ENCODE data around the gene SLC2A8.

Gene SLC2A8

DNA sequence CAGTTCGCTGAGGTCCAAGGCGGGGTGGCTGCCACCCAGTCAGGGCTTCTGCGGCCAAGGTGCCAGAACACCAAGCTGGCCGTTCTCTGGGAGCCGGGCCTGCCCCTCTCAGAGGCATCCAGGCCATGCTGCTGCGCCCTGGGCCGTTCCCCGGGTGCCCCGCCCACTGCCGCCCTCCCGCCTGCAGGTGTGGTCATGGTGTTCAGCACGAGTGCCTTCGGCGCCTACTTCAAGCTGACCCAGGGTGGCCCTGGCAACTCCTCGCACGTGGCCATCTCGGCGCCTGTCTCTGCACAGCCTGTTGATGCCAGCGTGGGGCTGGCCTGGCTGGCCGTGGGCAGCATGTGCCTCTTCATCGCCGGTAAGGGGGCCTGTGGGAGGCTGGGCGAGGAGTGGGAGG lies 7.7 kb downstream of the SLC2A8 start:
- no peak for DNase-seq

DNA sequence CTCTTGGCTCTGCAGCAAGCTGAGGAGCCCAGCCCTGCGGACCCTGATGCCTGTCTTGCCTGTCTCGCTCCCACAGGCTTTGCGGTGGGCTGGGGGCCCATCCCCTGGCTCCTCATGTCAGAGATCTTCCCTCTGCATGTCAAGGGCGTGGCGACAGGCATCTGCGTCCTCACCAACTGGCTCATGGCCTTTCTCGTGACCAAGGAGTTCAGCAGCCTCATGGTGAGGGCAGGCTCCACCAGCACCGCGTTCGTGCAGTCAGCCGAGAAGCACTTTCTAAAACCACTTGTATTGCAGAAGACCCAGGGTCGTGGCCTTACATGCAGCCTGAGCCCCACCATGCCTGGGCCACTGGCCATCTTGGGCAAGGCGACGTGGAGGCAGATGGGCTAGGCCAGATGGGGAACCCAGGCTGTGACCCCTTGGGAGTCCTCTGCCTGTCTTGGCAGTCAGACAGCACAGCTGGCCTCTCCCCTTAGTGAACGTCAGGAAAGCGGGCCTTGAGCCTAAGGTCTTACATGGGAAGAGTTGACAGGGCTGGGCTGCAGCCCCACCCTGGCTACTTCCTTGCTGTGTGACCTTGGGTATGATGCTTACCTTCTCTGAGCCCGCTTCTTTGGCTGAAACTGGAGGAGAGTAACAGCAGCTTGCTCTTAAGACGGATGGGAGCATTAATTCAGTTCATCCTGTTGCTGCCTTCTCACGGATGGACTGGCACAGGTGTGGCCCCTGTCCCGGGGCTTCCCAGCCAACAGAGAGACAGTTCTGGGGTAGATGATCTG lies 8.6 kb downstream of the SLC2A8 start:
- no peak for DNase-seq

DNA sequence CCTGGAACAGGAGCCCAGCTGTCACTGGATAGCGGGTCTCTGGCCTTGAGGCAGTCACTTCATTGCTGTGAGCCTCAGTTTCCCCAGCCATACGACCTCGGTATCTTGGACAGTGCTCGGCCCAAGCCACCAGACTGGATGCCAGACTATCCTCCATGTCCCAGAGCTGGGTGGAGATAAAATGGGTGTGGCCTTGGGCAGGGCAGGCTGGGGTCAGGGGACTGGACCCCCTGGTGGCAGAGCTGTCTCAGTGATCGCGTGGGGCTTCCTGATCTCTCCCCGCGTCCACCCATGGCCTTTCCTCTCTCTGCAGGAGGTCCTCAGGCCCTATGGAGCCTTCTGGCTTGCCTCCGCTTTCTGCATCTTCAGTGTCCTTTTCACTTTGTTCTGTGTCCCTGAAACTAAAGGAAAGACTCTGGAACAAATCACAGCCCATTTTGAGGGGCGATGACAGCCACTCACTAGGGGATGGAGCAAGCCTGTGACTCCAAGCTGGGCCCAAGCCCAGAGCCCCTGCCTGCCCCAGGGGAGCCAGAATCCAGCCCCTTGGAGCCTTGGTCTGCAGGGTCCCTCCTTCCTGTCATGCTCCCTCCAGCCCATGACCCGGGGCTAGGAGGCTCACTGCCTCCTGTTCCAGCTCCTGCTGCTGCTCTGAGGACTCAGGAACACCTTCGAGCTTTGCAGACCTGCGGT lies 10.0 kb downstream of the SLC2A8 start:
- DNase-seq = no peak

DNA sequence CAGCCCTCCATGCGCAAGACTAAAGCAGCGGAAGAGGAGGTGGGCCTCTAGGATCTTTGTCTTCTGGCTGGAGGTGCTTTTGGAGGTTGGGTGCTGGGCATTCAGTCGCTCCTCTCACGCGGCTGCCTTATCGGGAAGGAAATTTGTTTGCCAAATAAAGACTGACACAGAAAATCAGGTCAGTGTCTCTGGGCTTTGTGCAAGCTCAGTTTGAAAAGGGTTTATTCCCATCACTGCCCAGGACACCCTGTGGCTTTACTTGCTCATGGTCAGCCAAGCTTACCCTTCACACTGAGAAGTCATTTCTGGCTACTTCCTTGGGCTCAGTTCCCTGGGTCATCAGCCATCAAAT lies 10.5 kb downstream of the SLC2A8 start:
- no peak for DNase-seq

DNA sequence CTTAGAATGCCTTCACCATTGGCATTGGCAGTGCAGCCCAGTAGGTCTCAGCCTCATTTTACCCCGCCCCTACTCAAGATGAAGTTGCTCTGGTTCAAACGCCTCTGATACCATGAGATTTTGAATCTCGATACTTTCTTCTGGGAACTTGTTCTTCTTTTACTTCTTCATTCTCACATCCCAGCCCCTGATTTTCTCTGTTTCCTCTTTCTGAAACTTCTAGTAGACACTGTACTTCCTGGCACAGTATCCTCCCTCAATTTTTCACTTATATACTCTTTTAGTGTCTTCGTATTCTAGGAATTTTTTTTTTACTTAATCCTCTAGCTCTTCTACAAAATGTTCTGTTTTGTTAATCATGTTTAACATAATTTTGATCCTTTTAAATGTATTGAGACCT lies 14.2 kb downstream of the SLC2A8 start:
- no peak for DNase-seq

DNA sequence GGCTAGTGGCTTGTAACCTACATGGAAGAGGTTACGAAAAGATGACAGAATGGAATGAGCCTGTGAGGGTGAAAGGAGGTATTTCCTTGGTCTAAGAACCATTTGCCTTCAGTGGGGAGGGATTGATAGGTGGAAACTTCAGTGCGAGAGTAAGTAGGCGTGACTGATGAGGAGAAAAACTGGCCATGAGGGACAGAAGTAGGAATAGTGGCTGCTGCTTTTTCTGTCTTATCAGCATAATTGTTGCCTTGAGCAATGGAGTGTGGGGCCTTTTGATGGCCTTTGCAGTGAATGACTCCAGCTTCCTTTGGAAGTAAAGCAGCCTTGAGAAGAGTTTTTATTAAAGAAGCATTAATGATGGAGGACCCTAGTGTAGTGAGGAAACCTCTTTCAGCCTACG lies 18.2 kb downstream of the SLC2A8 start:
- no peak for DNase-seq

DNA sequence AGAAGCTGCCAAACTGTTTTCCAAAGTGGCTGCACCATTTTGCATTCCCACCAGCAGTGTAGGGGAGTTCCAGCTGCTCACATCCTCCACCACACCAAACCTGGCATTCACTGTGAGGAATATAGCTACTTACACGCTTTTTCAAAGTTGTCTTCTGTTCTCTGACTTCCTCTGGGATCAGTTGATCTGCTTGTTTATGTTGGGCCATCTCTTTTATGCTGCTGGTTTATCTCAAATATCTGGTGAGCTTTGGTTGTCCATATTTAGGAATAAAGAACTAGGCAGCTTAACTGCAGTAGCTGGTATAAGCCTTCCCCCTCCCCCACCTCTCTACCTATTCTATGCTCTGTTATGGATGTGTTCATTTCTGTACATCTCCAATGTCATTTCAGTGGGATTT lies 18.7 kb downstream of the SLC2A8 start:
- DNase-seq = no peak

DNA sequence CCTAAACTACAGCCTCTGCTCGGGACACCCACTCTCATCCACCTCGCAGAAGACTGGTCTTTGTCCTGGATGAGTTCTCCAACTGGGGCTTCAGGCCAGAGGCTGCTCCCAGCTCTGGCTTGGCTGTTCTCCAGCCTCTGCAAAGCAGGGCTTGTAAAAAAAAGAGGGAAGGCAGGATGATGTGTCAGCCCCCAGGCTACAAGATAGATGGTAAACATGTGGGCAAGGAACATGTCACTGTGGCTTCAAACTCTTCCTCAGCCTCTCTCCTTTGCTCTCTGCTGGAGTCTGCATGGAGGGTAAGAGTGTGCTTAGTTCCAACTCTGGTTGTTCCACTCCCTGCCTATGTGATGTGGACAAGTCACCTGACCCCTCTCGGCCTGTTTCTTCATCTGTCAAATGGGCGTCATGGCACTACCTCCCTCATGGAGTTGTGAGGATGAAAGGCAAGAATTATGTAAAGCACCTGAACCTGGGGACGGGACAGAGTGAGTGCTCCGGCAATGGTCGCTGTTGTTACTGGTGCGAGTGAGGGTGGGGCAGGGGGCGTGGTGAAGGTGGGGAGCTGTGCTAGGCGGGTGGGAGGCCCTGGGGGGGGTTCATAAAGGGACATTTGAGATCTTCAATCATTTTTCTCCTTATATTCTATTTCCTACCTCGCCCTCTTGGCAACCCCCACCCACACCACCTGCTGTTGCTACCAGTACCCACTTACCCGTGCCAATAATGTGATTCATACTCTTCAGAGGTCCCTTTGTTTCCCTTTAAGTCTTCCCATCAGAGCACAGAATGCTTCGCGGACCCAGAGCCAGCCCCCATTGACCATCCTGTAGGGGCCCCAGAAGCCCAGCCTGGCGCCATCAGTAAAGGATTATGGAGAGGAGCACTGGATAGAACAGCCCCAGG lies 20.4 kb downstream of the SLC2A8 start:
- DNase-seq = no peak

DNA sequence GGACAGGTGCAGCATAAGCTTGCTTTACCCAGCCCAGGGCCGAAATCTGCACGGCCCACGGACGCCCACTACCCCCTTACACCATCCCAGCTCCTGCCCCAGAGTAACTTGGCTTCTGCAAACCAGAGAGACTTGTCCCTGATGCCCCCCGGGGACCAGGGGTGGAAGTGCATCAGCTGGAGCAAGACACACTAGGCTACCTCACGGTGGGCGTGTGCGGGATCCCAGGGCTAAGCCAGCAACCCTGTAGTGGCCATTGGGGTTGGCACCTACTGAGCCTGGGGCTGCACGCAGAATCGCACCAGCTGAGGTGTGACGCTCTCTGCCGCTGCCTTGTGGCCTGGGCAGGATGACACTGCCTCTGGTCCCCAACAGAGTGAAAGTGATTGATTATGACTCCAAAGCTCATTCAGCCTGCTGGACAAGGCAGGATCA lies 21.1 kb downstream of the SLC2A8 start:
- DNase-seq = no peak

DNA sequence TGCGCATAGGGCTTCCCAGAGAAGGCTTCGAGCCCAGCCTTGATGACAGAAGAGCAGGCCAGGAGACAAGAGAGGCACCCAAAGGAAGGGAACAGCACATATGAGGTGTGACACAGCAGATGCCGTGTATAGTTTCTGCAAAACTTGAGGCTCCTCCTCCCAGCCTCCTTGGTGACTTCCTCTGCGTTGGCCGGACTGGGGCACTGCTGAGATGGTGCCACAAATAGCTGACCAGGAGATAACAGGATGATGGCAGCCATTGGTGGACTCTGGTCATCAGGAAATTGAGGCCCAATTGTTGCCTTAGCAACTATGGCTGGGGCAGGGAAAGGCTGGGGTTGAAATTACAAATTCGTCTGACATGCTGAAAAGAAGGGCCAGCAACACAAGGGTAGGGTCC lies 22.4 kb downstream of the SLC2A8 start:
- DNase-seq = no peak

DNA sequence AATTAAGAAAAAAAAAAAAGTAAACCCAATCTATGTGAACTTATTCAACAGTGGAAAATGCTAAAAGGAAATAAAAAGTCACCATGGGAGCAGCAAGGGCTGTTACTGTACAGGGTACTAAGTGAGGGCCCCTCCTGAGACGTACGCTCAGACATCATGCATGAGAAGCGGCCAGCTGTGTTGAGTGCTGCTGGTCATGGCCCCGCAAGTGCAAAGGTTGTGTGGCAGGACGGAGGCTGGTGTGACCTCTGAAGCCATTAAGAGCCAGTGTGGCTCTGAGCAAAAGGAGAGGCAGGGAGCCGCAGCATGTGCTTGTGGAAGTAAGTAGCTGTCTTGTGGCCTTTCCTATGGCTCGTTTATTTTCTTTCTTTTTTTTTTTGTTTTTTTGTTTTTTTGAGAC lies 24.1 kb downstream of the SLC2A8 start:
- no peak for DNase-seq

DNA sequence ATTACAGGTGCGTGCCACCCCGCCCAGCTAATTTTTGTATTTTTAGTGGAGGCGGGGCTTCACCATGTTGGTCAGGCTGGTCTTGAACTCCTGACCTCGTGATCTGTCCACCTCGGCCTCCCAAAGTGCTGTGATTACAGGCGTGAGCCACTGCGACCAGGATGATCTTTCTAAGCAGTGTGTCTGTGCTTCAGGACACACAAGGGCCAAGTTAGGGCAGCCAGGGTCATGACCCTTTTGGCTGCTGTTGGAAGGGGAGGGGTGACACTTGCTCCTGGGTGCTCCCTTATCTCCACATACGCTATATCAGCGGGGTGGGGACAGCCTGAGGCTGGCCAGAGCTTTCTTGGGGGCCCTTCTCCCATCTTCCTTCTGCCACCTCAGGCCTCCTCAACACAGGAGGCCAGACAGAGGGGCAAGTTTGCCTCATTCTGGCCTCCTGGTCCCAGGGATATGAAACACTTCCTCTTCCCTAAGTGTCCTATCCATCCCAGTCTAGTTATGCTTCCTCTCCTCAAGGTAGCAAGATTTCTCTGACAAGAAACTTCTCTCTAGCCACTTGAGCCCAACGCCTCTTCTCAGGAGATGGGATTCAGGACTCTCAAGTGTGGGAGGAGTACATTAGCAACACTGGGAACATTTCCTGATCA lies 25.3 kb downstream of the SLC2A8 start:
- DNase-seq = no peak

DNA sequence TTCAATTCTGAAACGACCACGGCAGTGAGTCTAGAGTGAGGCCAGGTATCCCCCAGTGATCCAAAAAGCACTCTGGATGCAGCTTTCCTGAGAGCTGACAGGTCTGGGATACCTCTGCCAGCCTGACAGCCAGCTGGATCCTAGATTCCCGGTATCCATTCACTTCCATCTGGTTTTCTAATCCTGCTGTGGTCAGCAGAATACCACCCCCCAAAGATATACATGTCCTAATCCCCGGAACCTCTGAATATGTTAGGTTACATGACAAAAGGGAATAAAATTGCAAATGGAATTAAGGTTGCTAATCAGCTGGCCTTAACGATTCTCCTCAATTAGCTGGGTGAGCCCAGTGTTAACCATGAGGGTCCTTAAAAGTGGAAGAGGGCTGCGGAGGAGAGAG lies 25.8 kb downstream of the SLC2A8 start:
- no peak for DNase-seq

DNA sequence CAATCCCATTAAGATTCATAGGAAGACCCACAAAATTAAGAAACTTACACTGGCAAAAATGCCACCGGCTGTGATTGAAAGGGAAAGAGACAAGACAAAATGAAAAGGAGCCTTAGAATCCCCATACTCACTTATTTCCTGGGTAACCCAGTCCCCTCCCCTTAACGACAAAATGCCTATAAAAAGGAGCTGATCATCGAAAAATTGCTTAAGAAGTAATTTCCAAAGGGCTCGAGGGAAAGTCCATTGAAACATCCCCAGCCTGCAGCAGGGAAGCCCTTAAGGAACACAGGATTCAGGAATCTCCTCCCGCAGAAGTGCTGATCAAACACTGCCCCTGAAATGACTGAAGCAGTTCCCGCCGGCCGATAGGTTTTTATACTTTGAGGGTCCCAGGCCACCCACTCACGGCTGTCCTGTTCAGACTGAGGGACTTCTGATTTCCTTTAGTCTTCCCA lies 26.5 kb downstream of the SLC2A8 start:
- DNase-seq = no peak

DNA sequence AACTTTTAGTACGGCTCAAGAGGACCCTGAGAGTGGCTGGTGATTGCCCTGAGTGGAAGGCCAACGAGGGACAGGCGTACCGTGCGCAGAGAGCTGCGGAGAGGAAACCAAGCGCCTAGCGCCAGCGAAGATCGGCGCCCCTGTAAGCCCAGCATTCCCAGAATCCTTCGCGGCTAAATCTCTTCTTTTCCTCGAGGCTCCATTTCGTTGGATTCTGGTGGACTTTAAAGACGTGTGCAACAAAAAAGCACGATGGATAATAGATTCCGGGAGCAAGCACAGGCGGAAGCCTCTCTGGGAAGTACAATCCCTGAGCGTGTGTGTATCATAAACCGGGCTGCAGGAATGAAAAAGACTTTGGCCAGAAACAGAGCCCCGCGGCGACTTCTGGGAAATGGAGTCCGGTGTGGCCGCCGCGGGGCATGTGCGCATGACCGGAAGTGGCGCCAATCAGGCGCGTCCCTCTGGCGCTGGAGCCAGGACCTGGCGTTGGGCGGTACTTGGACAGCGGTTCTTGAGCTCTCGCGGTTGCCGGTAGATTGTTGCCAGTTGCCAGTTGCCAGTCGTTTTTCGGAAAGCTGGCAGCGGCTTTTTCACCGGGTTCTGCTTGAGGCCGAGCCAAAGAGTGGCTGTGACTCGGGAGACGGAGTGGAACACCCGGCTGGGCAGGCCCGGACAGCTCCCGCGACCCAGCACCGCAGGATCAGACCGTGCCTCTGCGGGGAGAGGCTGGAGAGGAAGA lies 27.1 kb downstream of the SLC2A8 start, which contains the start of gene ZNF79:
Gene ZNF79, plus strand, starts transcription at position 449 of the 742 bp plus-strand sequence. CDS start 406 bp downstream, outside the sequence.
- peak; percentile 91 for DNase-seq

DNA sequence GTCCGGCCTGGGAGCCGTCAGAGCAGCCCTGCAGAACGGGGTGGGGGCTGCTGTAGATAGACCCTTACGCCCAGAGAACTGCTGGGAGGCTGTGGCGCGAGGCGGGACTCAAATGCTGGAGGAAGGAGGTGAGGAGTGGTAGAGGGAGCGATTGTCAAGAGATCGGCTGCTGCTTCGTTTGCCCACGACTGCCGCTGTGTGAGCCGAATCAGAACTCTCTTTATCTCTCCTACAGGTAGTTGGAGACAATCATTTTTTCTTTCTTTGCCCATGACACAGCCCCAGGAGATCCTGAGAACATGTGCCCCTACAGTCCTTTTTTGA lies 27.7 kb downstream of the SLC2A8 start:
- no peak for DNase-seq

DNA sequence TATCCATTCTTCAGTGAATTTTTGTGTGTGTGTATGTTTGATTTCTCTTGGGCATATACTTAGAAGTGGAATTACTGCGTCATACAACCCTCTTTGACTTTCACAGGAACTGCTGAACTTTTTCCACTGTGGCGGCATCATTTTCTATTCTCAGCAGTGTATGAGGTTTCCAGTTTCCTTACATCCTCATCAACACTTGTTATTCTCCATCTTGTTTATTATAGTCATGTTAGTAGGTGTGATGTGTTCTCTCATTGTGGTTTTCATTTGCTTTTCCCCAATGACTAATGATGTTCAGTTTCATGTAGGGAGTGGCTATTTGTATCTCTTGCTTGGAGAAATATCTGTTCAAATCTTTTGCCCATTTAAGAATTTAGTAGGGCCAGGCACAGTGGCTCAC lies 29.8 kb downstream of the SLC2A8 start:
- no peak for DNase-seq

DNA sequence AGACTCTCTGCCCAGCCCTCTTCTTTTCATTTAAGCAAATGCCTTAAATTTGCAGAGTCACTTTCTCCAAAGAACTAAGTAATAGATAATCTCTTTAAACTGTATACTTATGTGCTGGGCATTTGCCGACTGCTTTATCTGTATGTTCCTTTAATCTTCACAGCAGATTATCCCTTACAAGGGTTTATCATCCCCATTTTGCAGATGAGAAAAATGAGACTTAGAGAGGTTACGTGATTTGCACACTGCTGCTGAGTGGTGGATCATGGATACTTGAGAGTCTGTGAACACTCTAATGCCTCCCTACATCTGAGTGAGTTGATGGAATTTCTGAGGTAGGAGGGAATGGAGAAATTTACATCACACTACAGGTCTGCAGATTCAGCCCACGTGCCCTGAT lies 31.4 kb downstream of the SLC2A8 start:
- DNase-seq = no peak

DNA sequence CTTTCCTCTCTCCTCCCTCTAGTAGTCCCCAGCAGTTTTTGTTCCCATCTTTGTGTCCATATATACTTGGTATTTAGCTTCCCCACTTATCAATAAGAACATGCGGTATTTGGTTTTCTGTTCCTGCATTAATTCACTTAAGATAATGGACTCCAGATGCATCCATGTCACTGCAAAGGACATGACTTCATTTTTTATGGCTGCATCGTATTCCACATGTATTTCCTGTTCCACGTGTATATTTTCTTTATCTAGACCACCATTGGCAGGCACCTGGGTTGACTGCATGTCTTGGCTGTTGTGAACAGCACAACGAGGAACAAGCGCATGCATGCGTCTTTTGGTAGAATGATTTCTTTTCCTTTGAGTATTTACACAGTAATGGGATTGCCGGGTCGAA lies 33.4 kb downstream of the SLC2A8 start:
- no peak for DNase-seq

DNA sequence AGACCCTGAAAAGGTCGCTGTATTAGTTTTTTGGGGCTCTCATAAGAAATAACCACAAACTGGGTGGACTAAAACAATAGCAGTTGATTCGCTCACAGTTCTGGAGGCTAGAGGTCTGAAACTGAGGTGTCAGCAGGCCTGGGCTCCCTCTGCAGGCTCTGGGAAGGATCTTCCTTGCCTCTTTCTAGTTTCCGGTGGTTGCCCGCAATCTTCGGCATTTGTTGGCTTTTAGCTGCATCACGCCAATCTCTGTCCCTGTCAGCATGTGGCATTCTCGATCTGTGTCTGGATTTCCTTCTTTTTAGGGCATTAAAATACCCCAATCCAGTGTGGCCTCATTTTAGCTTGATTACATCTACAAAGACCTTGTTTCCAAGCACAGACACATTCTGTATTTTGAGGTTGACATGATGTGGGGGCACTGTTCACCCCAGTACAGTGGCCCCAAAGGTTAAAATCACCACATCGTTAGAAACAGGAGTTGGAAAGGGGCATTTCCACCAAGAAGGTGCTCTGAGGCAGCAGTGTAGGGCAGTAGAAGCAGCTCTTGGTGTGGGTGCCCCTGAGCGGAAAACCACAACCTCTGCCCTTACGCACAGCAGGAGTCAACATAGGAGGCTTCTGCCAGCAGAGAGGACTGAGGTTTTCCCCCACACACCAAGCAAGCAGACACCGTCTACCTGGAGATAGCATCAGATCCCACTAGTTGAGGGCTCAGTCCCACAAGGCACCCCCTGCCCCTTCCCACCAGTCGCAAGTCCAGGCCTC lies 40.7 kb downstream of the SLC2A8 start:
- DNase-seq = no peak

DNA sequence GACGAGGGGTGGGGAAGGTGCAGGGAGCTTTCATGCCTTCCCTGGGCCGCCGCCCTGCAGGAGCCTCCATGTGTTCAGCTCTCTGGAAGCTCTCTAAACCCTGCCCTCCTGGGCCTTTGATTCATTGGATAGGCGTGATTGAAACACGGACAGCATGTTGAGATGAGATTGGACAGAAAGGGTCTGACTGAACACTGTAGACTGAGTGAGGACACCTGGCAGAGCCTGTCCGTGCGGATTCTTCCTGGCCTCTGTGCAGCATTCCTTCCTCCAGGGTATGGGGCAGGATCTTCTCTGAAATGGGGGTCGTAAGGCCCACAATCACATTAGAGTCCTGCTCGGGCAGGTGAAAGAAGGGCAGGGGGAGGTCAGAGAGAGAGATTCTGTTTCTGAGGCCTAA lies 41.4 kb downstream of the SLC2A8 start:
- DNase-seq = no peak

Data from NCI-H1417 treated with DMSO at 0.1 percent for 48 hours (cell line).